Suppressor macrophage treated with lipopolysaccharide for 4 hours (primary cell): ENCODE data around the gene HLA-F.

ENCODE experiments used
- DNase-seq: peaks from one replicate; pipeline ENCODE4 v3.0.0-alpha.2; 2020

The HLA-F gene

DNA sequence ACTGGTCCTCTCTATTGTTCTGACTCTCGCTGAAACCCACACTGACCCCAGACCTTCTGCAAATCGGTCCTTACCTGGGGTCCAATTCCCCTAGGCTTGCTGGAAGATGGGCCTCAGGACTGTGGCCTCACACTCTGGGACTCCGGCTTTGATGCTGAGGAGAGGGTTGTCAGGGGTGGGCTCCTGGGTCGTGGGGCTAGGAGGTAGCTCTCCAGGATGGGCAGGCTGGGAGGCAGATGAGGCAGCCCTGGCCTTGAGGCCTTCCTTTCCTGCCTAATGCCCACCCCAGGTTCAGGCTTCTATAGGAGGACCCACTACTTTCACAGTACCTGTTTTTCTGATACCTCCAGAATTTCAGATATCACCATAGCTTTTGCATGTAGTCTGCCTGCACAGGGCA, 21.4 kb downstream of the HLA-F start:
- DNase-seq = no peak

- DNase-seq = no peak
These were observed 22.2 kb downstream of the HLA-F start for GRCh38 chr6:29745386-29745785.

GRCh38 chr6:29745855-29746449, 22.7 kb downstream of the HLA-F start:
- DNase-seq = no peak

DNA sequence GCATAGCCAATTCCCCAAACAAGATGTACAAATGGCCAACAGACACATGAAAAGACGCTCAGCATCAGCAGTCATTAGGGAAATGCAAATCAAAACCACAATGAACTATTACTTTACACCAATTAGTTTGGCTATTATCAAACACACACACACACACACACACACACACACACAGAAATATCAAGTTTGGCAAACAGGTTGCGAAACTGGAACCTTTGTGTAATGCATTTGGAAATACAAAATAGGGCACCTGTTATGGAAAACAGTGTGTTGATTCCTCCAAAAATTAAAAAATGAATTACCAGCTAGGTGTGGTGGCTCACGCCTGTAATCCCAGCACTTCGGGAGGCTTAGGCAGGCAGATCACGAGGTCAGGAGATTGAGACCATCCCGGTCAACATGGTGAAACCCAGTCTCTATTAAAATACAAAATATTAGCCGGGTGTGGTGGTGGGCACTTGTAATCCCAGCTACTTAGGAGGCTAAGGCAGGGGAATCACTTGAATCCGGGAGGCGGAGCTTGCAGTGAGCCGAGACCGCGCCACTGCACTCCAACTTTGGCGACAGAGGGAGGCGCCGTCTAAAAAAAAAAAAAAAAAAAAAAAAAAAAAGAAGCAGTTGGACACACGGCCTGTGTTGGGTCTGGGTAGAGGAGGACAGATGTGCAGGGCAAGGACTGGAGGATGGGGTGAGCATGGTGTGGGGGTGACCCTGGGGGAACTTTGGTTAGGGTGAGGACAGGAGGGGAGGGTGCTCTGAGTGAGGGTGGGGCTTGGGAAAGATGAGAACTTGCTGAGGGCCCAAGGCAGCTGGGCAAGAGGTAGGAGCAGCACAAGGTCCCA, 23.8 kb downstream of the HLA-F start:
- no peak for DNase-seq

- DNase-seq = no peak
These were observed 24.5 kb downstream of the HLA-F start for GRCh38 chr6:29747688-29748250.

DNA sequence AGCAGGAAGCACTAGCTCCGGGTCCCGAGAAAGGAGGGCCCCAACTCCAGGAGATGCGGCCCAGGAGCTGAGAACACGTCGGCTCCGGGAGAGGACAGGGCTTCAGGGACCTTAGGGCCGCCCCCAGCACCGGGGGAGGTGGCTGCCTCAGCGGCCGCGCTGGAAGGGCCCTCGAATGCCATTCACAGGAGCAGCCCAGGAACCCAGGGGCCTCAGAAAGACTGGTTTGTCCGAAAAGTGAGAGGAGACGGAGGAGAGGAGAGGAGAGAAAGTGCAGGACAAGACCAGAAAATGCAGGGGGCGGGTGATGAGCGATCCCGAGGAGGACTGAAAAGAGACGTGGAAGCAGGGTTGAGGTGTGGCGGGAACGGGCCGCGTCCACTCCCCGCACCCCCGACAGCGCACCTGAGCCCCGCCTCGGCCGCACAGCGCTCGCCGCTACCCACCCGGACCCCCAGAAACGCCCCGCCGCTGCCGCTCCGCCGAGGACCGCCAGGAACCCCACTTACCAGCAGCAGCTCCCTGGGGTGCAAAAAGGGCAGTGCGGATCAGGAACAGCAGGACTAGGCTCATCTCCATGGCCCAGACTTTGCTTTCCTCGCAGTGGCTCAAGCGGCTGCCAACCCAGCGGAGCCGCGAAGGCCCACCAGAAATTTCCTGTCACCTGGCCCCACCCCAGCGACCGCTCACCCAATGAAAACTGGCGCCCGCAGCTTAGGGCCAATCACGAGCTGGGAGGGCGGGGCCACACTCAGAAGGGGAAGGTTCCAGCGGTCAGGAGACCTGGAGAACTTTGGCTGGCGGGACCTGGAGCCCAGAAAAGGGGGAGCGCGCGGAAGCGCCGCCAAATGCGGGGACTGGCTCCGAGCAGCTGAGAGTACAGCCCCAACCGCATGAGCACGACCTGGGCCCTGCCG, 25.4 kb downstream of the HLA-F start:
- peak; percentile 90 for DNase-seq

GRCh38 chr6:29749308-29749662, 26.1 kb downstream of the HLA-F start:
- no peak for DNase-seq

DNA sequence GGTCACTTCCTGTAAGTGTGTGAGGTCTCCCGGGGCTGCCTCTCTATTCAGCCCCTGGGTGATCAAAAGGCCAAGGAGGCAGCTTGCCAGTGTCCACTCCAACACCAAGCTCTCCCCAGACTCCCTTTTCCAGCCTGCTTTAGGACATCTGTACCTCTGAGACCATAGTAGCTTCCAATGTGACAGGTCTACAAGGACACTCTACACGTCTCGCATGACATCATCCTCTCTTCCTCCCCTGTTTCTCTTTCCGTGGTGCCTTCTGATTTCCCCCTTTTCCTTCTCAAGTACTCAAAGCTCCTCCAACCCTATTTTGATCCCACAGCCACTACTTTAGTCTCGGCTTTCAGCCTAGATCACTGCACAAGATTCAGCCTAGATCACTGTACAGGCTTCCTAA, 26.4 kb downstream of the HLA-F start:
- no peak for DNase-seq

DNA sequence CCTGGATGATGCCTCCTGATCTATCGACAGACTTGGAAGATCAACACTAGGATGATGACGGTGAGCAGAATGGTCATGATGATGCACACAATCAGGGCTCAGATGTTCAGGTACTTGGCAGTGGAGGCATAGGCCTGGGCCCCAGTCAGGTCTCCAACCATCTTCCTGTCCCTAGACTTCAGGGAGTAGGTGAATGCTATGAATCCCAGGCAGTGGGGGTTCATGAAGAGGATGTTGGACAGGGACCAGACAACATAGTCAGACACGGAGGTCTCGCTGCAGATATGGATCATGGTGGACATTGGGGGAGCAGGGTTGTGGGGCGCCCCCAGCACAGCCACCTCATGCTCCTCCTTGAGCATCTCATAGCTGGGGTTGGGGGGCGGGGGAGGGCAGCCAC, 27.5 kb downstream of the HLA-F start:
- DNase-seq = no peak

- no peak for DNase-seq
These were observed 28.2 kb downstream of the HLA-F start for GRCh38 chr6:29751480-29751879.

DNA sequence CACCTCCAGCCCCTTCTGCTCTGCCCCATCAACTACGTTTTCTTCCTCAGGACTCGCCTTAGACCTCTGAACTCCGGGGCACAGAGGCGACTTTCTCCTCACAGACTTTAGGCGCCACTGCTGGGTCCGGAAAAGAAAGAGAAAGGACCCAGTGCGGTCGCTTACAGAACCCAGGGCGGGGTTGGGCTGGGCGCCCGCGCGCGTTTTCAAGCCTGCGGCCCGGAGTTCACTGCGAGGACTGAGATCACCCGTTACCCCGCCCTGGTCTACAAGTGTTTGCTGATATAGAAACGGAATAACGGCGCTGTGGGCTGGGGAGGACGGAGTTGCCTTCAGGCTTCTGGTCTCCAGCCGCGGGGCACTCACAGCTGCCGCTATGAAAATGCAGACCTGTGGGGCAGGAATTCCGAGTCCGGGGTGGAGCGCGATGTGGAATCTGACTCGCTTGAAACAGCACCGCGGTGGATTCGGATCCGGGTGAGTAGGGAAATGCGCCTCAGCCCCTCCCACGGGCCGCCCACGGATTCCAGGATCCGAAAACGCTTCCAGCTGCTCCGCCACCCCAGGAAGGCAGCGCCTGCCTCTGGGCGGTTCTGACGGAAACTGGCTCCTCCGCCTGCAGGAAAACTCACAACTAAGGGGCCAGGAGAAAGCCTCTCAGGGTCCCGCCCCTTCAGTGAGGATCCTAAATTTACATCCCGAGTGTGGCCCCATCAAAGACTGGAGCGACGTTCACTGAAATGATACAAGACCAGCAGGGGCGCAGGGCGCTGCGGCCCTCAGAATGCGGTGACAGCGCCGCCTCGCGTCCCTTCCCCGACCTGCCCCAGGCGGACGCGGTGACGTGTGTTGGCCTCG, 29.4 kb downstream of the HLA-F start:
- DNase-seq = peak; percentile 94

GRCh38 chr6:29753309-29753644, 30.0 kb downstream of the HLA-F start:
- DNase-seq = no peak

DNA sequence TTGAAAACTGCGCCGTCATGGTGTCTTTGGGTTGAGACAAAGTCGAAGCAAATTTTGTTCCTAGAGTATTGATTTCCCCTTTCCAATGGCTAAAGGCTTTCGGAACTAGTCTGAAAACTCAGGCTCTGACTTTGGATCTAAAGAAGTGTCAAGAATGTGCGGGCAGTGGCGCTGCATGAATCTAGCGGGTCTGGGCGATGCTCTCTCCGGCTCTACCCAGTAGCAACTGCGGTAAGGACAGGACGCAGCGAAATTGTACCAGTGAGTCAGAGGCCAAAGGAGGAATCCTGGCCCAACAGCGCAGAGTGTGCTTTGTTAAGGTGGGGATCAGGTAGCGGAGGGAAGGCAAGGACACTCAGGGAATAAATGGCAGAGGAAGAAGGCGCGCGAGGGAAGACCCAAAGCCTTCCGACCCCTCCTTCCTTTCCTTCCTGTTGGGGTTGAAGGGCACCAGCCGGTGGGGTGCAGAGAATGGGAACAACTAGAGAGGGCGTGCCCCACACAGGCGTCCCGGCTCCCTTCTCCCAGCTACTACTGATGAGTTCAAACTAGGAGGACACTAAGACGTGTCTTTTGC, 32.1 kb downstream of the HLA-F start:
- DNase-seq = no peak

- no peak for DNase-seq
These were observed 34.0 kb downstream of the HLA-F start for GRCh38 chr6:29757282-29757681.

GRCh38 chr6:29757701-29758293, 34.6 kb downstream of the HLA-F start:
- no peak for DNase-seq

DNA sequence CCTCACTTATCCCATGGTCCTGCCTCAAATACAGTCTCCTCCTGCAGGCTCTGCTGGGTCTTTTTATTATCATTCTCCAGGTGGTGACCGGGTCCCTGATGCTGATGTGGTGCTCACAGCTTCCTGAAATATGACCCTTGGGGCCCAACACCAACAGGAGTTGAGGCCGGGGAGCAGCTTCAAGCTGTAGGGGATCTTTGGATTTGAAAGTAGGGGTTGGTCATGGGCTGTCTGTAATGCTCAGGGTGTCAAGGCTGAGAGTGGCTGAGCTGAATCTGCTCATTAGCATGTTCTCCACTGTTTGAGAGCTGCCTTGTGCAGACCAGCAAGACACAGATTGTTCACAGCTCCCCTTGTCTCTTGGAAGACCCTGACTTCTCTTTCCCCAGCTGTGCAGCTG, 35.5 kb downstream of the HLA-F start:
- DNase-seq = no peak

DNA sequence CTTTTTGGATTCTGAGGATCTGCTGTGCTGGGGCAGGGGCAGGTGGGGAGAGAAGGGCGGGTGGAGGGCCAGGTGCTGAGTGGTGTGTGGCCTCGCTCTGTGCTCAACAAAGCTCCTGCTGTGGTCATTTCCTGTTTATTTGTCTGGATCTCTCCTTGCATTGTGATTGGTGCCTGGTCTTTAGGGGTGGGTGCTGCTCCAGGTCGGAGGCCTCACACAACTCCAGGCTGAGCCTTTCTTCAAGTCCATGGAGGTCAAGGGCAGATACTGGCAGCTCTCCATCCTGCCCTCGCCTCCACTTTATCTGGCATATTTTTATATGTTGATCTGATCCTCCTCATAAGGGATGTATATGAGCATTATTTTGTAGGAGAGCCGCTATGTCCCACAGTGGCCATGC, 36.2 kb downstream of the HLA-F start:
- no peak for DNase-seq

GRCh38 chr6:29760328-29760727, 37.1 kb downstream of the HLA-F start:
- DNase-seq = no peak

DNA sequence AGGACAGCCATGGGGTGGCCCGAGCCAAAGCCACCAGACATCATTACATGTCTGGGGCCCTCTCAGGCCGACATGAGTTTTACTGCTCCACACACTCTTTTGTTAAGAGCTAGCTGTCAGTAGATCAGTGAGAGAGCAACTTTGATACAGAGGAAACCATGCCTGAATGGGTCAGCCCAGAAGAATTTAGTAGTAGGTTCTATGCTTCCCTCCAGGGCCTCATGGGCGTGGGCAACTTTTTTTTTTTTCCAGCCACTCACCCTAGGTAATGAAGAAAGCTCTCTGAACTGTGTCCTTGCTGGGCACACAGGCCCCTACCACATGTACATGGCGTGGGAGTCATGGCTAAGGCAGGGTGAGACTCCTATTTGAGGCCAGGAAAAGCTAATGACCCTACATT, 38.8 kb downstream of the HLA-F start:
- no peak for DNase-seq

- DNase-seq = no peak
These were observed 39.6 kb downstream of the HLA-F start for GRCh38 chr6:29762781-29763214.

DNA sequence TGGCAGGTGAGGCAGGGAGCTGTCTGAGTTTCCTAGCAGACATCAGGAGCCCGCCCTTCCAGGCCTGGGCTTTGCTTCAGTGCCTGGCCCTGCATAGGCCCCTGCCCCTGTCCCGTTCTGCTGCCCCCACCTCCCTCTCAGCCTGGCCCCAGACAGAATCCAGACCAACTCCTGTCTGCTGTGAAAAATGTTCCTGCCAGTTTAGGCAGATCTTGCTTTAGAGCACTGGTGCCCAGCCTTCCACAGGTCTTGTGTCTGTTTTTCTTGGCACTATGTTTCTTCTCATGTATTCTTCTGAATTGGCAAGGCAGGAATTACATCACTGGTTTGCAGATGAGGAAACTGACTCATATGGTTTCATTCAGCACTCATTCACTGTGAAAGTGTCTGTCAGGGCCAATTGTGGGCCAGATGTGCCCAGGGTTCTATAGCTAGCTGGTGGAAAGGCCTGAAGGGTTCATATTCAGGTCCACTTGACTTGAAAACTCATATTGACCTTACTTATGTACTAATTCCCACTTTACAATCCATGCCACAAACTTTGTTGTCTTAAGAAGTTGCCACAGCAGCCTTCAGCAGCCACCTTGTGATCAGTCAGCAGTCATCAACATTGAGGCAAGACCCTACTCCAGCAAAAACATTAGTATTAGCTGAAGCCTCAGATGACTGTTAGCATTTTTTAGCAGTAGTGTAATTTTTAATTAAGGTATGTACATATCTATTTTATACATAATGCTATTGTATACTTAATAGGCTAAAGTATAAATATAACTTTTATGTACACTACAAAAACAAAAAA, 40.5 kb downstream of the HLA-F start:
- DNase-seq = peak; percentile 75
